ENCODE results near the gene LAMP2. TPM values are rescaled to one million over a fixed set of nuclear protein-coding genes. Genes with fewer than 3 reads are reported as not detected.

LAMP2 gene
- total and polyA plus RNA-seq, 2 donors (not counting 3 experiments of a cell fraction or from before 2014, with no cell fraction given) = 108 to 135 TPM

DNA sequence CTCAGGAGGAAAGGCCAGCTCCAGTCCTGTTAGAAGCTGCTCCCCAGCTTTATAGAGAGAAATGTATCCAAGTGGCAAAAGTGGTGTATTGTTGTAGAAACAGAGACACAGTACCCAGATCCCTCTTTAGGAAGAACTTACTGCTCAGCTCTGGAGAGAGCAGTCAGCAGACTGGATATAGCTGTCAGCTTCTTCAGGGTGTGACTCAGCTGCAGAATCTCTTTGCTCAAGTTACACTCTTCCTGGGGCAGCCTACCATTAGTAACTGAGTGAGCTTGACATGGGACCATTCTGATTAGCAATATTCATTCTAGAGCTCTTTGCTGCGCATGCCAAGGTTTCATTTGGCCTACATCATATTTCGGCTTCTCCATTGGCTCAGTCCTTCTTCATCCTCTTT lies 66.7 kb downstream of the LAMP2 start:
- Histone ChIP-seq H3K79me2 (ENCODE audit: control insufficient read depth, insufficient read depth, low read length) (no peaks in the 10 kb centered on the region), H3K9me3 (replicated peaks; ENCODE audit: control insufficient read depth, insufficient read depth, low read length) (no peaks in the 10 kb centered on the region), H4K20me1 (replicated peaks; ENCODE audit: control insufficient read depth, extremely low read depth, insufficient read depth, low read length) (no peaks in the 10 kb centered on the region), H3K4me1 (ENCODE audit: control insufficient read depth, extremely low read depth, insufficient read depth, low read length) (no peaks in the 10 kb centered on the region), H3K36me3 (ENCODE audit: control insufficient read depth in 2 of 2, extremely low read depth in 1 of 2, insufficient read depth in 2 of 2, low read length in 2 of 2) (no peaks in the 10 kb centered on the region), H3K9me1 (replicated peaks; ENCODE audit: control insufficient read depth, extremely low read depth, insufficient read depth, low read length) (no peaks in the 10 kb centered on the region), H2AFZ (ENCODE audit: low read depth, low read length) (no peak overlapping the region), H3K27ac (ENCODE audit: insufficient read depth, low read depth, low read length) (no peak overlapping the region), H3K4me2 (ENCODE audit: insufficient read depth, low read length) (no peak overlapping the region), H3K9ac (replicated peaks; ENCODE audit: extremely low read depth, insufficient read depth, low read length) (no peak overlapping the region), H3K27me3 (ENCODE audit: control insufficient read depth in 2 of 2, insufficient read depth in 2 of 2, low read length in 2 of 2) (no peaks in the 10 kb centered on the region), H3K4me3 (replicated peaks in 1 of 3; ENCODE audit: insufficient read depth in 1 of 3, low read depth in 1 of 3, low read length in 3 of 3) (no peak overlapping the region)
- no TSS peak for BruUV-seq (replicated peaks)
- intact Hi-C loops (cut with micrococcal nuclease) (no loop called here), dilution Hi-C loops (cut with MboI; ENCODE audit: extremely low pct_ligation_motif_present, low sequenced_read_pairs) (no loop called here)
- TF ChIP-seq EZH2 (IDR thresholded peaks at IDR 0.05; ENCODE audit: borderline replicate concordance, low read depth, low read length, severe bottlenecking) = no peak
- TF ChIP-seq GATA2 (IDR thresholded peaks at IDR 0.05; ENCODE audit: insufficient read depth, insufficient read length, low read depth, low read length) = no peak
- TF ChIP-seq JUN (IDR thresholded peaks at IDR 0.05; ENCODE audit: borderline replicate concordance, insufficient read depth, insufficient read length, low read depth) = no peak
- no peak for TF ChIP-seq POLR2A (IDR thresholded peaks at IDR 0.05; ENCODE audit: low read depth, low read length)
- TF ChIP-seq, protein P1, sequence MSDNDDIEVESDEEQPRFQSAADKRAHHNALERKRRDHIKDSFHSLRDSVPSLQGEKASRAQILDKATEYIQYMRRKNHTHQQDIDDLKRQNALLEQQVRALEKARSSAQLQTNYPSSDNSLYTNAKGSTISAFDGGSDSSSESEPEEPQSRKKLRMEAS (IDR thresholded peaks at IDR 0.05; ENCODE audit: insufficient read depth, insufficient read length) = no peak
- TF ChIP-seq POLR2AphosphoS5 (IDR thresholded peaks at IDR 0.05; ENCODE audit: insufficient read depth, low read depth, low read length) = no peak
- no peak for TF ChIP-seq FOS (IDR thresholded peaks at IDR 0.05; ENCODE audit: borderline replicate concordance, insufficient read depth, low read length)
- TF ChIP-seq, protein P2, sequence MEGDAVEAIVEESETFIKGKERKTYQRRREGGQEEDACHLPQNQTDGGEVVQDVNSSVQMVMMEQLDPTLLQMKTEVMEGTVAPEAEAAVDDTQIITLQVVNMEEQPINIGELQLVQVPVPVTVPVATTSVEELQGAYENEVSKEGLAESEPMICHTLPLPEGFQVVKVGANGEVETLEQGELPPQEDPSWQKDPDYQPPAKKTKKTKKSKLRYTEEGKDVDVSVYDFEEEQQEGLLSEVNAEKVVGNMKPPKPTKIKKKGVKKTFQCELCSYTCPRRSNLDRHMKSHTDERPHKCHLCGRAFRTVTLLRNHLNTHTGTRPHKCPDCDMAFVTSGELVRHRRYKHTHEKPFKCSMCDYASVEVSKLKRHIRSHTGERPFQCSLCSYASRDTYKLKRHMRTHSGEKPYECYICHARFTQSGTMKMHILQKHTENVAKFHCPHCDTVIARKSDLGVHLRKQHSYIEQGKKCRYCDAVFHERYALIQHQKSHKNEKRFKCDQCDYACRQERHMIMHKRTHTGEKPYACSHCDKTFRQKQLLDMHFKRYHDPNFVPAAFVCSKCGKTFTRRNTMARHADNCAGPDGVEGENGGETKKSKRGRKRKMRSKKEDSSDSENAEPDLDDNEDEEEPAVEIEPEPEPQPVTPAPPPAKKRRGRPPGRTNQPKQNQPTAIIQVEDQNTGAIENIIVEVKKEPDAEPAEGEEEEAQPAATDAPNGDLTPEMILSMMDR (IDR thresholded peaks at IDR 0.05; ENCODE audit: extremely low read depth in 1 of 2, insufficient read depth in 1 of 2, low read depth in 1 of 2, low read length in 2 of 2) = no peak
- FAIRE-seq (no peak), DNase-seq (ENCODE audit: low read depth, low spot score) (no peak)
- ChIA-PET POLR2A (no interaction called here), CTCF (no interaction called here)

All from endothelial cell of umbilical vein (primary cell).